Measurements from ENCODE around the gene USP17L10.
"Not testable (repeated sequence)": the region's sequence is repeated elsewhere in the genome, so short reads cannot be mapped to it uniquely, and the experiment has no call there.

Gene USP17L10

GRCh38 chr4:9210357-9210756, at the start of gene USP17L10:
Gene USP17L10, plus strand, starts transcription at chr4:9210657. Its CDS starts 0 bp downstream, at chr4:9210657.
- not testable (repeated sequence) for DNase-seq

GRCh38 chr4:9165990-9166389, 44.5 kb upstream of the USP17L10 start:
- DNase-seq, result not testable (repeated sequence)

GRCh38 chr4:9169791-9170459, 40.5 kb upstream of the USP17L10 start, which contains the start of gene FAM90A26:
Gene FAM90A26, plus strand, starts transcription at chr4:9170409. Its CDS starts 2,764 bp downstream, at chr4:9173173.
- not testable (repeated sequence) for DNase-seq

- not testable (repeated sequence) for DNase-seq
These were observed 4.2 kb downstream of the USP17L10 start for GRCh38 chr4:9214701-9215100.

GRCh38 chr4:9215105-9215504, 4.6 kb downstream of the USP17L10 start, which contains the start of gene USP17L11:
Gene USP17L11, plus strand, starts transcription at chr4:9215405. Its CDS starts 0 bp downstream, at chr4:9215405.
- DNase-seq, result not testable (repeated sequence)

- not testable (repeated sequence) for DNase-seq
These were observed 9.4 kb downstream of the USP17L10 start, which contains the start of gene USP17L12 for GRCh38 chr4:9219852-9220251. Gene USP17L12, plus strand, starts transcription at chr4:9220152. Its CDS starts 0 bp downstream, at chr4:9220152.

- not testable (repeated sequence) for DNase-seq
These were observed 14.1 kb downstream of the USP17L10 start, which contains the start of gene USP17L13 for GRCh38 chr4:9224596-9224995. Gene USP17L13, plus strand, starts transcription at chr4:9224896. Its CDS starts 0 bp downstream, at chr4:9224896.

GRCh38 chr4:9230249-9230648, 19.8 kb downstream of the USP17L10 start:
- DNase-seq, result not testable (repeated sequence)

- DNase-seq, result not testable (repeated sequence)
These were observed 23.6 kb downstream of the USP17L10 start, which contains the start of gene USP17L15 for GRCh38 chr4:9234085-9234484. Gene USP17L15, plus strand, starts transcription at chr4:9234385. Its CDS starts 0 bp downstream, at chr4:9234385.

GRCh38 chr4:9238461-9238860, 28.0 kb downstream of the USP17L10 start:
- not testable (repeated sequence) for DNase-seq

GRCh38 chr4:9243579-9243978, 33.1 kb downstream of the USP17L10 start, which contains the start of gene USP17L17:
Gene USP17L17, plus strand, starts transcription at chr4:9243879. Its CDS starts 0 bp downstream, at chr4:9243879.
- not testable (repeated sequence) for DNase-seq

- not testable (repeated sequence) for DNase-seq
These were observed 37.7 kb downstream of the USP17L10 start, which contains the start of gene USP17L18 for GRCh38 chr4:9247953-9248680. Gene USP17L18, plus strand, starts transcription at chr4:9248630. Its CDS starts 0 bp downstream, at chr4:9248630.

- not testable (repeated sequence) for DNase-seq
These were observed 42.6 kb downstream of the USP17L10 start, which contains the start of gene USP17L19 for GRCh38 chr4:9253078-9253477. Gene USP17L19, plus strand, starts transcription at chr4:9253378. Its CDS starts 0 bp downstream, at chr4:9253378.

- DNase-seq, result not testable (repeated sequence)
These were observed 47.4 kb downstream of the USP17L10 start, which contains the start of gene USP17L20 for GRCh38 chr4:9257824-9258223. Gene USP17L20, plus strand, starts transcription at chr4:9258124. Its CDS starts 0 bp downstream, at chr4:9258124.
